HG02763 (cell line): ENCODE results near the gene SOHLH1.

ENCODE experiments used
- ATAC-seq: cut with Tn5 transposase; IDR thresholded peaks from one replicate; pipeline ENCODE4 v1.9.1; 2021; ENCODE audit warnings: mild to moderate bottlenecking, moderate library complexity; ENCODE audit not compliant: unreplicated experiment

Gene SOHLH1

GRCh38 chr9:135731454-135731853, 32.2 kb upstream of the SOHLH1 start:
- no peak for ATAC-seq

GRCh38 chr9:135729480-135729879, 30.2 kb upstream of the SOHLH1 start:
- ATAC-seq, result no peak

GRCh38 chr9:135728436-135729110, 29.3 kb upstream of the SOHLH1 start:
- ATAC-seq, result no peak

GRCh38 chr9:135727257-135727875, 28.1 kb upstream of the SOHLH1 start:
- no peak for ATAC-seq

- ATAC-seq, result no peak
Measured at GRCh38 chr9:135726138-135726853, 27.0 kb upstream of the SOHLH1 start.

- ATAC-seq, result no peak
Measured at GRCh38 chr9:135724186-135724787, 25.0 kb upstream of the SOHLH1 start.

GRCh38 chr9:135722365-135722764, 23.1 kb upstream of the SOHLH1 start:
- ATAC-seq, result no peak

GRCh38 chr9:135719472-135719871, 20.2 kb upstream of the SOHLH1 start:
- ATAC-seq, result no peak

- no peak for ATAC-seq
Measured at GRCh38 chr9:135718616-135719015, 19.3 kb upstream of the SOHLH1 start.

GRCh38 chr9:135717410-135717809, 18.1 kb upstream of the SOHLH1 start:
- ATAC-seq, result no peak

GRCh38 chr9:135716045-135716444, 16.8 kb upstream of the SOHLH1 start:
- ATAC-seq, result no peak

GRCh38 chr9:135715056-135715595, 15.8 kb upstream of the SOHLH1 start:
- ATAC-seq, result no peak

- no peak for ATAC-seq
Measured at GRCh38 chr9:135714242-135715055, 15.2 kb upstream of the SOHLH1 start.

- no peak for ATAC-seq
Measured at GRCh38 chr9:135712613-135713295, 13.5 kb upstream of the SOHLH1 start.

GRCh38 chr9:135711881-135712280, 12.6 kb upstream of the SOHLH1 start:
- no peak for ATAC-seq

- no peak for ATAC-seq
Measured at GRCh38 chr9:135711391-135711790, 12.1 kb upstream of the SOHLH1 start.

- ATAC-seq, result no peak
Measured at GRCh38 chr9:135708164-135708563, 8.9 kb upstream of the SOHLH1 start.

GRCh38 chr9:135707252-135708138, 8.2 kb upstream of the SOHLH1 start:
- ATAC-seq, result no peak

GRCh38 chr9:135706288-135706687, 7.0 kb upstream of the SOHLH1 start:
- no peak for ATAC-seq
